Activated CD4-positive, alpha-beta T cell treated with anti-CD3 and anti-CD28 coated beads, Interleukin-2, amount 10 ng/mL, durations not matched to agents 7 days and 5 days (primary cell): ENCODE data around the gene OR5W2. TPM values are rescaled to one million over a fixed set of nuclear protein-coding genes. Genes with fewer than 3 reads are reported as not detected.
A peak's percentile ranks its signal among the peaks of the same experiment; 100 is the strongest.
"Not testable (repeated sequence)": the region's sequence is repeated elsewhere in the genome, so short reads cannot be mapped to it uniquely, and the experiment has no call there.

ENCODE experiments used
- CTCF ChIA-PET: fragments of 350-600 bp; sonication (Branson Sonifier 250); formaldehyde crosslinking; loops from one replicate; lab custom pipeline; 2021; ENCODE audit warnings: antibody characterized with exemption; lab: Charles Lee
- POLR2A ChIA-PET: fragments of 350-600 bp; sonication (Branson Sonifier 250); formaldehyde crosslinking; loops from one replicate; lab custom pipeline; 2021; ENCODE audit warnings: antibody characterized with exemption; lab: Charles Lee
- DNase-seq: peaks from one replicate; pipeline ENCODE4 v3.0.0-alpha.2; 2020
- H3K27ac Mint-ChIP-seq: one replicate; pipeline ENCODE4 v1.8.0; 2021; ENCODE audit warnings: mild to moderate bottlenecking, moderate library complexity, mixed read lengths
- H3K27me3 Mint-ChIP-seq: one replicate; pipeline ENCODE4 v1.8.0; 2021; ENCODE audit warnings: mixed read lengths
- H3K36me3 Mint-ChIP-seq: one replicate; pipeline ENCODE4 v1.8.0; 2021; ENCODE audit warnings: low read depth, mixed read lengths
- H3K4me1 Mint-ChIP-seq: one replicate; pipeline ENCODE4 v1.8.0; 2021; ENCODE audit warnings: mixed read lengths
- H3K4me3 Mint-ChIP-seq: one replicate; pipeline ENCODE4 v1.8.0; 2021; ENCODE audit warnings: mild to moderate bottlenecking, moderate library complexity, mixed read lengths
- H3K9me3 Mint-ChIP-seq: one replicate; pipeline ENCODE4 v1.8.0; 2021; ENCODE audit warnings: mixed read lengths
- total RNA-seq, 2 experiments: library from RNA; stranded (reverse); gene quantifications; one replicate each; pipeline ENCODE4 v1.2.3, GENCODE V29; 2021

OR5W2 gene
- total RNA-seq = not detected

GRCh38 chr11:55914482-55914881, at the start of gene OR5W2:
Gene OR5W2, minus strand, starts transcription at chr11:55914582. Its CDS starts 0 bp downstream, at chr11:55914582.
- peaks cover 3% of the 10 kb centered on the region for H3K9me3 Mint-ChIP-seq
- CTCF ChIA-PET = no interaction called here
- no peaks in the 10 kb centered on the region for H3K4me1 Mint-ChIP-seq
- no peak within 1 kb of the TSS for H3K4me3 Mint-ChIP-seq
- no peaks in the 10 kb centered on the region for H3K27me3 Mint-ChIP-seq
- no peak within 1 kb of the TSS for H3K27ac Mint-ChIP-seq
- H3K36me3 Mint-ChIP-seq = no peaks in the 10 kb centered on the region
- no peak for DNase-seq
- POLR2A ChIA-PET = no interaction called here

GRCh38 chr11:55956521-55956920, 42.1 kb upstream of the OR5W2 start:
- no peak overlapping the region for H3K4me3 Mint-ChIP-seq
- CTCF ChIA-PET = no interaction called here
- H3K9me3 Mint-ChIP-seq = peaks cover 8% of the 10 kb centered on the region
- no peaks in the 10 kb centered on the region for H3K4me1 Mint-ChIP-seq
- no peak for DNase-seq
- POLR2A ChIA-PET = no interaction called here
- H3K27ac Mint-ChIP-seq = no peak overlapping the region
- no peaks in the 10 kb centered on the region for H3K27me3 Mint-ChIP-seq
- H3K36me3 Mint-ChIP-seq = no peaks in the 10 kb centered on the region

- POLR2A ChIA-PET = no interaction called here
- Mint-ChIP-seq H3K27ac (no peak overlapping the region), H3K4me3 (no peak overlapping the region), H3K27me3 (no peaks in the 10 kb centered on the region), H3K4me1 (no peaks in the 10 kb centered on the region), H3K9me3 (no peaks in the 10 kb centered on the region), H3K36me3 (no peaks in the 10 kb centered on the region)
- DNase-seq = no peak
- CTCF ChIA-PET = no interaction called here
Measured at GRCh38 chr11:55949330-55949729, 34.9 kb upstream of the OR5W2 start.

- ChIA-PET CTCF (no interaction called here), POLR2A (no interaction called here)
- no peaks in the 10 kb centered on the region for H3K4me1 Mint-ChIP-seq
- no peaks in the 10 kb centered on the region for H3K9me3 Mint-ChIP-seq
- no peak overlapping the region for H3K27ac Mint-ChIP-seq
- DNase-seq = peak; percentile 7
- no peak overlapping the region for H3K4me3 Mint-ChIP-seq
- H3K36me3 Mint-ChIP-seq = no peaks in the 10 kb centered on the region
- H3K27me3 Mint-ChIP-seq = no peaks in the 10 kb centered on the region
Measured at GRCh38 chr11:55942785-55943392, 28.5 kb upstream of the OR5W2 start.

GRCh38 chr11:55936300-55936699, 21.9 kb upstream of the OR5W2 start, which contains the start of gene OR5I1:
Gene OR5I1, minus strand, starts transcription at chr11:55936400. Its CDS starts 0 bp downstream, at chr11:55936400.
- ChIA-PET POLR2A (no interaction called here), CTCF (no interaction called here)
- Mint-ChIP-seq H3K27me3 (no peaks in the 10 kb centered on the region), H3K4me1 (no peaks in the 10 kb centered on the region), H3K36me3 (no peaks in the 10 kb centered on the region), H3K9me3 (no peaks in the 10 kb centered on the region), H3K4me3 (no peak within 1 kb of the TSS), H3K27ac (no peak within 1 kb of the TSS)
- no peak for DNase-seq

- H3K36me3 Mint-ChIP-seq = no peaks in the 10 kb centered on the region
- ChIA-PET CTCF (no interaction called here), POLR2A (no interaction called here)
- DNase-seq = no peak
- no peaks in the 10 kb centered on the region for H3K27me3 Mint-ChIP-seq
- H3K27ac Mint-ChIP-seq = no peak overlapping the region
- H3K4me1 Mint-ChIP-seq = no peaks in the 10 kb centered on the region
- no peak overlapping the region for H3K4me3 Mint-ChIP-seq
- peaks cover 8% of the 10 kb centered on the region for H3K9me3 Mint-ChIP-seq
Measured at GRCh38 chr11:55920537-55920936, 6.2 kb upstream of the OR5W2 start.

- no peaks in the 10 kb centered on the region for H3K4me1 Mint-ChIP-seq
- no peak overlapping the region for H3K27ac Mint-ChIP-seq
- CTCF ChIA-PET = no interaction called here
- POLR2A ChIA-PET = no interaction called here
- DNase-seq = no peak
- H3K27me3 Mint-ChIP-seq = no peaks in the 10 kb centered on the region
- H3K4me3 Mint-ChIP-seq = no peak overlapping the region
- peaks cover 17% of the 10 kb centered on the region for H3K9me3 Mint-ChIP-seq
- H3K36me3 Mint-ChIP-seq = no peaks in the 10 kb centered on the region
Measured at GRCh38 chr11:55902308-55902707, 12.1 kb downstream of the OR5W2 start.

GRCh38 chr11:55895216-55895615, 19.2 kb downstream of the OR5W2 start:
- ChIA-PET CTCF (no interaction called here), POLR2A (no interaction called here)
- DNase-seq = no peak
- Mint-ChIP-seq H3K36me3 (no peaks in the 10 kb centered on the region), H3K9me3 (peaks cover 9% of the 10 kb centered on the region), H3K27ac (no peak overlapping the region), H3K4me3 (no peak overlapping the region), H3K27me3 (no peaks in the 10 kb centered on the region), H3K4me1 (no peaks in the 10 kb centered on the region)

- H3K36me3 Mint-ChIP-seq, CTCF ChIA-PET, H3K9me3 Mint-ChIP-seq, H3K27me3 Mint-ChIP-seq, POLR2A ChIA-PET, DNase-seq, H3K4me3 Mint-ChIP-seq, H3K4me1 Mint-ChIP-seq, H3K27ac Mint-ChIP-seq: not testable (repeated sequence)
Measured at GRCh38 chr11:55885481-55885880, 28.9 kb downstream of the OR5W2 start.

GRCh38 chr11:55884995-55885394, 29.4 kb downstream of the OR5W2 start:
- POLR2A ChIA-PET, H3K27me3 Mint-ChIP-seq, H3K27ac Mint-ChIP-seq, CTCF ChIA-PET, H3K9me3 Mint-ChIP-seq, H3K36me3 Mint-ChIP-seq, H3K4me3 Mint-ChIP-seq, DNase-seq, H3K4me1 Mint-ChIP-seq: not testable (repeated sequence)

- H3K4me1 Mint-ChIP-seq, CTCF ChIA-PET, H3K4me3 Mint-ChIP-seq, H3K27ac Mint-ChIP-seq, H3K36me3 Mint-ChIP-seq, DNase-seq, H3K27me3 Mint-ChIP-seq, POLR2A ChIA-PET, H3K9me3 Mint-ChIP-seq: not testable (repeated sequence)
Measured at GRCh38 chr11:55882997-55883396, 31.4 kb downstream of the OR5W2 start, which contains the start of gene TRIM51. Gene TRIM51, plus strand, starts transcription at chr11:55883297. Its CDS starts 2,132 bp downstream, at chr11:55885429.

GRCh38 chr11:55873146-55873545, 41.2 kb downstream of the OR5W2 start:
- H3K27ac Mint-ChIP-seq, H3K4me3 Mint-ChIP-seq, H3K9me3 Mint-ChIP-seq, POLR2A ChIA-PET, H3K36me3 Mint-ChIP-seq, CTCF ChIA-PET, H3K4me1 Mint-ChIP-seq, H3K27me3 Mint-ChIP-seq, DNase-seq: not testable (repeated sequence)

- POLR2A ChIA-PET, DNase-seq, H3K27me3 Mint-ChIP-seq, H3K4me3 Mint-ChIP-seq, H3K27ac Mint-ChIP-seq, CTCF ChIA-PET, H3K9me3 Mint-ChIP-seq, H3K4me1 Mint-ChIP-seq, H3K36me3 Mint-ChIP-seq: not testable (repeated sequence)
Measured at GRCh38 chr11:55872731-55873130, 41.7 kb downstream of the OR5W2 start.

GRCh38 chr11:55867354-55867753, 47.0 kb downstream of the OR5W2 start:
- H3K27me3 Mint-ChIP-seq, H3K4me3 Mint-ChIP-seq, POLR2A ChIA-PET, H3K9me3 Mint-ChIP-seq, CTCF ChIA-PET, H3K27ac Mint-ChIP-seq, H3K4me1 Mint-ChIP-seq, H3K36me3 Mint-ChIP-seq, DNase-seq: not testable (repeated sequence)
